GM13977 (cell line): ENCODE results near the gene IGFL1.
"Not testable (repeated sequence)": the region's sequence is repeated elsewhere in the genome, so short reads cannot be mapped to it uniquely, and the experiment has no call there.

ENCODE experiments used
- DNase-seq: peaks from one replicate; pipeline ENCODE4 v3.0.0; 2012; ENCODE audit warnings: low spot score
- in situ Hi-C: fragments of 300-500 bp; cut with MboI; formaldehyde crosslinking; loops from one replicate; pipeline ENCODE4 v1.12.0; 2022; ENCODE audit warnings: low sequenced_read_pairs, low pct_unique_long_range_greater_than_20kb, mixed read lengths, inconsistent platforms; ENCODE audit not compliant: unreplicated experiment
- TF ChIP-seq, protein P1 (sequence below): IDR thresholded peaks from 2 replicates; pipeline ENCODE4 v1.5.1; 2012; ENCODE audit warnings: mild to moderate bottlenecking, control low read depth; ENCODE audit not compliant: insufficient read depth; ENCODE audit errors: extremely low read depth, missing control alignments

IGFL1 gene

DNA sequence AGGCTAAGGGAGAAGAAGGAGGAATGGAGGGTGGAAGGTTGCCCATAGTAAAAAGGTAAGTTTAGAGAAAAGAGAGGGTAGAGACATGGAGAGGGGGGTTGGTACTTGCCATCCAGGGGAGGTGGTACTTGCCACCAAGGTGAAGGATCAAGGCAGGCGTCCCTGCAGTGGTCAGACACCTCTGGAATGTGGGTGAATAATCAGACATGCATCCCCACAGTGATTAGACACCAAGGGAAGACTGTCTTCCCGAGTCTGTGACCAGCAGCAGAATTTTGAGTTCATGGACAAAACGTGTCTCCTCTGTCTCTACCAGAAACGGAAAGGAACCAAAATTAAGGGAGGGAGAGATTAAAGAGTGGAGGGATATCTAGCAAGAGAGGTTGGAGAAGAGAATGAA lies 27.1 kb upstream of the IGFL1 start:
- in situ Hi-C loops: no loop called here
- no peak for DNase-seq
- TF ChIP-seq, protein P1, sequence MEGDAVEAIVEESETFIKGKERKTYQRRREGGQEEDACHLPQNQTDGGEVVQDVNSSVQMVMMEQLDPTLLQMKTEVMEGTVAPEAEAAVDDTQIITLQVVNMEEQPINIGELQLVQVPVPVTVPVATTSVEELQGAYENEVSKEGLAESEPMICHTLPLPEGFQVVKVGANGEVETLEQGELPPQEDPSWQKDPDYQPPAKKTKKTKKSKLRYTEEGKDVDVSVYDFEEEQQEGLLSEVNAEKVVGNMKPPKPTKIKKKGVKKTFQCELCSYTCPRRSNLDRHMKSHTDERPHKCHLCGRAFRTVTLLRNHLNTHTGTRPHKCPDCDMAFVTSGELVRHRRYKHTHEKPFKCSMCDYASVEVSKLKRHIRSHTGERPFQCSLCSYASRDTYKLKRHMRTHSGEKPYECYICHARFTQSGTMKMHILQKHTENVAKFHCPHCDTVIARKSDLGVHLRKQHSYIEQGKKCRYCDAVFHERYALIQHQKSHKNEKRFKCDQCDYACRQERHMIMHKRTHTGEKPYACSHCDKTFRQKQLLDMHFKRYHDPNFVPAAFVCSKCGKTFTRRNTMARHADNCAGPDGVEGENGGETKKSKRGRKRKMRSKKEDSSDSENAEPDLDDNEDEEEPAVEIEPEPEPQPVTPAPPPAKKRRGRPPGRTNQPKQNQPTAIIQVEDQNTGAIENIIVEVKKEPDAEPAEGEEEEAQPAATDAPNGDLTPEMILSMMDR: no peak

- TF ChIP-seq, protein P1: no peak
- in situ Hi-C loops: no loop called here
- no peak for DNase-seq
Observed at GRCh38 chr19:46202872-46203860, 26.4 kb upstream of the IGFL1 start.

GRCh38 chr19:46204008-46204407 lies 25.5 kb upstream of the IGFL1 start:
- DNase-seq: no peak
- TF ChIP-seq, protein P1: no peak
- in situ Hi-C loops: no loop called here

- no peak for DNase-seq
- TF ChIP-seq, protein P1: no peak
- in situ Hi-C loops: no loop called here
Observed at GRCh38 chr19:46205183-46205984, 24.2 kb upstream of the IGFL1 start.

DNA sequence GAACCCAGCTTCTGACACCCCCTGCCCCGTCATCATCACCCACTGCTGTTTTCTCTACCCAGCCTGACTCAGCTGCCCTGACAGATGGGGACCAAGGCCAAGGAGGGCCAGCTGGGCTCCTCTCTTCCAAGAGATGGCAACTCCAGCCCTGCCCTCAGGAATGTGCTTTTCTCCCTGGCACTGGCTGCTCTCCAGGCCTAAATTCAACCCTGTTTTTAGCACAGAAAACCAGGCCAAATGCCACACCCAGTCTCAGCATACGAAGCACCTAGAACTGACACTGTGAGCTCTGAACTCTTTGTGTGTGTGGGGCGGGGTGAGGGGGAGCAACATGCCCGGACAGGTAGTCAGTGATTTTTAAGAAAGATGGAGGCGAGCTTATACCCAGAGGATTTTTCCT lies 23.4 kb upstream of the IGFL1 start:
- TF ChIP-seq, protein P1: no peak
- in situ Hi-C loops: no loop called here
- no peak for DNase-seq

- TF ChIP-seq, protein P1: no peak
- DNase-seq: no peak
- in situ Hi-C loops: no loop called here
Observed at GRCh38 chr19:46206682-46207081, 22.9 kb upstream of the IGFL1 start.

DNA sequence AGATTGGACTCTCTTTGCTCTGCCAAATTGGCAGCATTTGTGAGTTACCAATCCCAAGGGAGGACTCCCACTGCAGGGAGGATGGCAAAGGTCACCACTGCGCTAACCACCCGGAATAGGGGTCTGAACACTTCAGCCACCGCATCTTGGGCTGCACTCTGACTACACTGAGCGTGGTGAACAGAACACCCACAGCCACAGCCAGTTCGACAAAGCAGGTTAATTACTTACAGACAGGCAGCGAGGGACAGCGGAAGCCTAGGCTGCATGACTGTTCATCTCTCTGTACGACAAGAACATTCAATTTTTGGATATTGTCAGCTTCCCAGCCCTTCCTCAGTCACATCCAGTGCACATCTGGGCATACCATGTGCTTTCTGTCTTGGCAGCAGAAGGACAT lies 21.7 kb upstream of the IGFL1 start:
- DNase-seq, in situ Hi-C loops: not testable (repeated sequence)
